ENCODE results near the gene GRM5.

DNA sequence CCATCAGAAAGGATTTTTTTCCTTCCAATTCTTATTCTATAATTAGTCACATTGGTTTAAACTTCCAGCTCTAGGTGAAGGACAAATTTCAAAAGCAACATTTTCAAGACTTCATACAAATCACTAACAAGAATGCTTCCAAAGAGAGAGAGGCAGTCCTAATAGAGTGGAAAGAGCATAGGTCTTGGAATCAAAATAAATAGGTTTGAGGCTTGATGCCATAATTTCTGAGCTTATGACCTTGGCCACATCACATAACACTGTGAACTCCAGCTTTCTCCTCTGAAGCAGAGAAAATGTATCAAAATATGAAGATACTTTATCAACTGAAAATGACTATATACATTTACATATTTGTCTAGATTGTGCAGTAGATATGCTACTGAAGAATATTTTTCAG is 246.8 kb downstream of the GRM5 start:
- TF ChIP-seq ZFX (IDR thresholded peaks at IDR 0.05; ENCODE audit: borderline replicate concordance): no peak
- TF ChIP-seq, protein P1, sequence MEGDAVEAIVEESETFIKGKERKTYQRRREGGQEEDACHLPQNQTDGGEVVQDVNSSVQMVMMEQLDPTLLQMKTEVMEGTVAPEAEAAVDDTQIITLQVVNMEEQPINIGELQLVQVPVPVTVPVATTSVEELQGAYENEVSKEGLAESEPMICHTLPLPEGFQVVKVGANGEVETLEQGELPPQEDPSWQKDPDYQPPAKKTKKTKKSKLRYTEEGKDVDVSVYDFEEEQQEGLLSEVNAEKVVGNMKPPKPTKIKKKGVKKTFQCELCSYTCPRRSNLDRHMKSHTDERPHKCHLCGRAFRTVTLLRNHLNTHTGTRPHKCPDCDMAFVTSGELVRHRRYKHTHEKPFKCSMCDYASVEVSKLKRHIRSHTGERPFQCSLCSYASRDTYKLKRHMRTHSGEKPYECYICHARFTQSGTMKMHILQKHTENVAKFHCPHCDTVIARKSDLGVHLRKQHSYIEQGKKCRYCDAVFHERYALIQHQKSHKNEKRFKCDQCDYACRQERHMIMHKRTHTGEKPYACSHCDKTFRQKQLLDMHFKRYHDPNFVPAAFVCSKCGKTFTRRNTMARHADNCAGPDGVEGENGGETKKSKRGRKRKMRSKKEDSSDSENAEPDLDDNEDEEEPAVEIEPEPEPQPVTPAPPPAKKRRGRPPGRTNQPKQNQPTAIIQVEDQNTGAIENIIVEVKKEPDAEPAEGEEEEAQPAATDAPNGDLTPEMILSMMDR (IDR thresholded peaks at IDR 0.05): no peak
